H1 (cell line): Measurements from ENCODE around the gene DMAC2L. TPM values are rescaled to one million over a fixed set of nuclear protein-coding genes. Genes with fewer than 3 reads are reported as not detected.

Experiments used
- CTCF ChIA-PET: fragments of 300-600 bp; sonication (Branson Sonifier 250); formaldehyde crosslinking; loops from one replicate; lab custom pipeline; 2021; ENCODE audit not compliant: partially characterized antibody; lab: Charles Lee
- POLR2A ChIA-PET: fragments of 300-600 bp; sonication (Branson Sonifier 250); formaldehyde crosslinking; loops from one replicate; lab custom pipeline; 2021; ENCODE audit warnings: inconsistent platforms; ENCODE audit not compliant: partially characterized antibody; lab: Charles Lee
- DNase-seq, 2 experiments: peaks; one replicate each; pipeline versions ENCODE4 v3.0.0 to v3.0.0-alpha.2; 2010 to 2022; ENCODE audit warnings: low spot score in 2 of 2, low read depth in 1 of 2, mixed read lengths in 1 of 2
- FAIRE-seq: peaks from 2 replicates; lab custom pipeline; 2011; peaks lifted over from hg19 to GRCh38; lab: Jason Lieb, UNC
- H2AFZ ChIP-seq: 2 replicates; pipeline ENCODE4 v1.8.1; 2012; ENCODE audit warnings: low read length, inconsistent platforms
- H2AK5ac ChIP-seq: 2 replicates; pipeline ENCODE4 v1.6.1; 2013; ENCODE audit warnings: low read depth, low read length
- H2BK120ac ChIP-seq: replicated peaks from 2 replicates; pipeline ENCODE3; 2013; ENCODE audit warnings: low read depth, low read length, inconsistent platforms
- H2BK12ac ChIP-seq: 2 replicates; pipeline ENCODE4 v1.6.1; 2013; ENCODE audit warnings: low read depth, low read length
- H2BK15ac ChIP-seq: 2 replicates; pipeline ENCODE4 v1.6.1; 2013; ENCODE audit warnings: low read length
- H2BK20ac ChIP-seq: 2 replicates; pipeline ENCODE4 v1.6.1; 2013; ENCODE audit warnings: low read length
- H2BK5ac ChIP-seq: 2 replicates; pipeline ENCODE4 v1.6.1; 2013; ENCODE audit warnings: low read depth, low read length
- H3K14ac ChIP-seq: 2 replicates; pipeline ENCODE4 v1.6.1; 2013; ENCODE audit warnings: inconsistent platforms; ENCODE audit not compliant: insufficient read length
- H3K18ac ChIP-seq: 2 replicates; pipeline ENCODE4 v1.6.1; 2013; ENCODE audit warnings: low read length; ENCODE audit errors: extremely low read depth
- H3K23ac ChIP-seq: 2 replicates; pipeline ENCODE4 v1.6.1; 2013; ENCODE audit warnings: inconsistent platforms; ENCODE audit not compliant: insufficient read length
- H3K23me2 ChIP-seq: 2 replicates; pipeline ENCODE4 v1.6.1; 2013; ENCODE audit warnings: low read depth, low read length
- H3K27ac ChIP-seq: 2 replicates; pipeline ENCODE4 v1.6.1; 2011; ENCODE audit warnings: low read depth, low read length, inconsistent platforms
- H3K27me3 ChIP-seq, 4 experiments: replicated peaks in 1 of 4; 1 replicate in 1 of 4; 2 replicates in 3 of 4; pipeline versions ENCODE4 v1.6.1 to v1.8.1; 2011 to 2013; ENCODE audit warnings: low read length in 3 of 4, mild to moderate bottlenecking in 3 of 4, inconsistent platforms in 2 of 4, mixed read lengths in 2 of 4, moderate library complexity in 1 of 4; ENCODE audit not compliant: control insufficient read depth in 3 of 4, insufficient read depth in 3 of 4; ENCODE audit errors: extremely low read depth in 1 of 4
- H3K36me3 ChIP-seq, 4 experiments: 2 replicates each; pipeline versions ENCODE4 v1.6.1 to v1.8.1; 2011 to 2013; ENCODE audit warnings: mild to moderate bottlenecking in 4 of 4, low read length in 3 of 4, moderate library complexity in 2 of 4, control low read depth in 1 of 4, inconsistent platforms in 1 of 4; ENCODE audit not compliant: insufficient read depth in 4 of 4, control insufficient read depth in 2 of 4
- H3K4ac ChIP-seq: replicated peaks from 2 replicates; pipeline ENCODE3; 2013; ENCODE audit warnings: low read length, low read depth, mixed read lengths, inconsistent platforms; ENCODE audit not compliant: insufficient read length
- H3K4me1 ChIP-seq, 4 experiments: replicated peaks in 1 of 4; 1 replicate in 1 of 4; 2 replicates in 3 of 4; pipeline versions ENCODE4 v1.6.1 to v1.8.1; 2011 to 2013; ENCODE audit warnings: low read length in 3 of 4, inconsistent platforms in 2 of 4, mixed read lengths in 1 of 4; ENCODE audit not compliant: insufficient read depth in 4 of 4, control insufficient read depth in 3 of 4
- H3K4me2 ChIP-seq, 2 experiments: 2 replicates each; pipeline versions ENCODE4 v1.6.1 to v1.8.1; 2011 to 2013; ENCODE audit warnings: low read depth in 2 of 2, low read length in 2 of 2, control low read depth in 1 of 2, inconsistent platforms in 1 of 2, mild to moderate bottlenecking in 1 of 2; ENCODE audit not compliant: insufficient read depth in 1 of 2
- H3K4me3 ChIP-seq, 4 experiments: fragments of 200-600, 300-600 bp in 1 of 4; sonication (generic), shearing (Covaris generic), sonication (Bioruptor Twin) in 1 of 4; 2 replicates each; pipeline versions ENCODE4 v1.5.1 to v1.8.1; 2011 to 2016; ENCODE audit warnings: low read length in 4 of 4, low read depth in 3 of 4, control low read depth in 2 of 4, inconsistent platforms in 2 of 4, mild to moderate bottlenecking in 2 of 4, mixed read lengths in 1 of 4, moderate library complexity in 1 of 4; ENCODE audit not compliant: insufficient read depth in 2 of 4; ENCODE audit errors: extremely low read depth in 1 of 4
- H3K56ac ChIP-seq: replicated peaks from 2 replicates; pipeline ENCODE3; 2013; ENCODE audit warnings: low read depth, mild to moderate bottlenecking, mixed read lengths, low read length, inconsistent platforms; ENCODE audit not compliant: insufficient read length
- H3K79me1 ChIP-seq: 2 replicates; pipeline ENCODE4 v1.6.1; 2013; ENCODE audit warnings: low read depth, low read length, control low read depth
- H3K79me2 ChIP-seq, 2 experiments: 2 replicates each; pipeline versions ENCODE4 v1.6.1 to v1.8.1; 2012 to 2013; ENCODE audit warnings: low read length in 2 of 2, mild to moderate bottlenecking in 2 of 2, inconsistent platforms in 1 of 2; ENCODE audit not compliant: insufficient read depth in 2 of 2, control insufficient read depth in 1 of 2
- H3K9ac ChIP-seq, 4 experiments: replicated peaks in 1 of 4; 1 replicate in 1 of 4; 2 replicates in 3 of 4; pipeline versions ENCODE4 v1.6.1 to v1.8.1; 2011 to 2013; ENCODE audit warnings: low read depth in 3 of 4, low read length in 3 of 4, control low read depth in 2 of 4, mild to moderate bottlenecking in 2 of 4, moderate library complexity in 2 of 4, inconsistent platforms in 1 of 4; ENCODE audit errors: extremely low read depth in 1 of 4
- H3K9me3 ChIP-seq, 2 experiments: 2 replicates each; pipeline versions ENCODE4 v1.6.1 to v1.8.1; 2012 to 2013; ENCODE audit warnings: mild to moderate bottlenecking in 2 of 2, moderate library complexity in 2 of 2, control low read depth in 1 of 2, inconsistent platforms in 1 of 2, low read depth in 1 of 2, low read length in 1 of 2, mixed read lengths in 1 of 2; ENCODE audit not compliant: insufficient read depth in 2 of 2
- H4K20me1 ChIP-seq, 2 experiments: replicated peaks in 1 of 2; 2 replicates each; pipeline versions ENCODE3 to v1.8.1; 2011 to 2013; ENCODE audit warnings: inconsistent platforms in 2 of 2, low read length in 2 of 2, mild to moderate bottlenecking in 1 of 2; ENCODE audit not compliant: insufficient read depth in 2 of 2, control insufficient read depth in 1 of 2
- H4K5ac ChIP-seq: 2 replicates; pipeline ENCODE4 v1.6.1; 2013; ENCODE audit warnings: low read length, low read depth, mixed read lengths, inconsistent platforms; ENCODE audit not compliant: insufficient read length
- H4K8ac ChIP-seq: 2 replicates; pipeline ENCODE4 v1.8.0; 2013; ENCODE audit warnings: mild to moderate bottlenecking, moderate library complexity, low read length, inconsistent platforms; ENCODE audit not compliant: insufficient read depth; ENCODE audit errors: extremely low read depth
- H4K91ac ChIP-seq: replicated peaks from 2 replicates; pipeline ENCODE3; 2013; ENCODE audit warnings: low read length, mixed read lengths, inconsistent platforms; ENCODE audit not compliant: insufficient read length
- ASH2L ChIP-seq: fragments of 200-600, 300-600 bp; sonication (generic); IDR thresholded peaks from one replicate; pipeline ENCODE4 v1.7.1; 2017; ENCODE audit warnings: low read length
- EZH2 ChIP-seq: fragments of 200-600 bp; sonication (generic); IDR thresholded peaks from 2 replicates; pipeline ENCODE4 v1.7.1; 2012; ENCODE audit warnings: low read depth, mild to moderate bottlenecking, moderate library complexity, low read length, inconsistent platforms; ENCODE audit not compliant: severe bottlenecking
- FOSL1 ChIP-seq: IDR thresholded peaks from 2 replicates; pipeline ENCODE4 v1.6.1; 2011; ENCODE audit warnings: mild to moderate bottlenecking, low read depth, low read length, moderate library complexity; ENCODE audit not compliant: insufficient read depth
- GABPA ChIP-seq: IDR thresholded peaks from 2 replicates; pipeline ENCODE4 v1.6.1; 2011; ENCODE audit warnings: mild to moderate bottlenecking, low read length, moderate library complexity, borderline replicate concordance; ENCODE audit not compliant: insufficient read depth
- KDM1A ChIP-seq: fragments of 200-600, 300-600 bp; sonication (generic); IDR thresholded peaks from 2 replicates; pipeline ENCODE4 v1.7.1; 2016; ENCODE audit warnings: mild to moderate bottlenecking, low read length, borderline replicate concordance
- RNF2 ChIP-seq: fragments of 200-900, 300-1000 bp; sonication (generic); IDR thresholded peaks from 2 replicates; pipeline ENCODE4 v1.7.1; 2016; ENCODE audit warnings: borderline replicate concordance, low read depth, mild to moderate bottlenecking, antibody characterized with exemption, low read length; ENCODE audit not compliant: poor library complexity, severe bottlenecking; ENCODE audit errors: missing control alignments
- SAP30 ChIP-seq: fragments of 300-600 bp; sonication (generic); IDR thresholded peaks from 2 replicates; pipeline ENCODE4 v1.7.1; 2012; ENCODE audit warnings: low read length, moderate library complexity, mild to moderate bottlenecking, inconsistent platforms; ENCODE audit not compliant: insufficient read depth, insufficient replicate concordance
- SIX5 ChIP-seq: IDR thresholded peaks from 2 replicates; pipeline ENCODE4 v1.6.1; 2011; ENCODE audit warnings: mild to moderate bottlenecking, low read depth, low read length
- WGBS, 2 experiments: shearing (Covaris generic) in 1 of 2; methylation state at CpG; one replicate each; pipeline versions ENCODE4 v1.1.6 to v1.1.7; 2013 to 2015; ENCODE audit warnings: low lambda C conversion rate in 2 of 2, mixed read lengths in 2 of 2, inconsistent platforms in 1 of 2, low coverage in 1 of 2, missing lambda C conversion rate in 1 of 2; ENCODE audit not compliant: insufficient replicate concordance in 2 of 2, insufficient coverage in 1 of 2, insufficient read length in 1 of 2; ENCODE audit errors: extremely low coverage in 1 of 2, missing lambda C conversion rate in 1 of 2; 5-methylcytosine and 5-hydroxymethylcytosine counted together
- polyA plus RNA-seq, 7 experiments: library from polyadenylated mRNA; depleted of rRNA in 3 of 7; stranded (reverse) in 5 of 7; unstranded in 2 of 7; fragments of >200 nt in 5 of 7; fragments of 200-250 nt in 2 of 7; gene quantifications; 1 replicate in 5 of 7; 2 replicates in 1 of 7; 4 replicates in 1 of 7; pipeline versions ENCODE4 v1.2.1 to v1.2.3, GENCODE V29; 2011 to 2013; ENCODE audit warnings: missing spikeins in 2 of 7, mixed read lengths in 2 of 7
- total RNA-seq: library from RNA; stranded (reverse); fragmentation: NEBNext Ultra II Directional; extraction: Animal tissue kit (Norgen Biotek cat#: 25700); gene quantifications from 2 replicates; pipeline ENCODE4 v1.2.1, GENCODE V29; 2021
- TF ChIP-seq, protein P1 (sequence below): IDR thresholded peaks from 2 replicates; pipeline ENCODE4 v1.6.1; 2012; ENCODE audit warnings: low read length, inconsistent platforms

DMAC2L gene
- total and polyA plus RNA-seq, 2 of the 8 experiments (the other 6 are each of a cell fraction or from before 2014, with no cell fraction given): 20.3 to 28.9 TPM

GRCh38 chr14:50263321-50263720, 48.8 kb upstream of the DMAC2L start:
- TF ChIP-seq GABPA (no peak), RNF2 (no peak), SAP30 (no peak), SIX5 (no peak), EZH2 (no peak), FOSL1 (no peak), ASH2L (no peak), KDM1A (no peak)
- TF ChIP-seq, protein P1, sequence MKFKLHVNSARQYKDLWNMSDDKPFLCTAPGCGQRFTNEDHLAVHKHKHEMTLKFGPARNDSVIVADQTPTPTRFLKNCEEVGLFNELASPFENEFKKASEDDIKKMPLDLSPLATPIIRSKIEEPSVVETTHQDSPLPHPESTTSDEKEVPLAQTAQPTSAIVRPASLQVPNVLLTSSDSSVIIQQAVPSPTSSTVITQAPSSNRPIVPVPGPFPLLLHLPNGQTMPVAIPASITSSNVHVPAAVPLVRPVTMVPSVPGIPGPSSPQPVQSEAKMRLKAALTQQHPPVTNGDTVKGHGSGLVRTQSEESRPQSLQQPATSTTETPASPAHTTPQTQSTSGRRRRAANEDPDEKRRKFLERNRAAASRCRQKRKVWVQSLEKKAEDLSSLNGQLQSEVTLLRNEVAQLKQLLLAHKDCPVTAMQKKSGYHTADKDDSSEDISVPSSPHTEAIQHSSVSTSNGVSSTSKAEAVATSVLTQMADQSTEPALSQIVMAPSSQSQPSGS: no peak
- Histone ChIP-seq H4K91ac (no peak overlapping the region), H2AFZ (no peak overlapping the region), H3K36me3 (peaks cover 0 to 6% (median 4%) of the 10 kb centered on the region in 4 experiments; a peak in 5 of 8 replicates), H3K4me1 (no peaks in the 10 kb centered on the region), H2AK5ac (no peak overlapping the region), H2BK12ac (no peak overlapping the region), H3K18ac (no peak overlapping the region), H3K79me1 (no peaks in the 10 kb centered on the region), H2BK120ac (no peak overlapping the region), H2BK20ac (no peak overlapping the region), H3K79me2 (no peaks in the 10 kb centered on the region), H4K5ac (no peak overlapping the region), H3K14ac (no peak overlapping the region), H3K9ac (no peak overlapping the region), H4K20me1 (no peaks in the 10 kb centered on the region), H3K23ac (no peak overlapping the region), H4K8ac (no peak overlapping the region), H3K23me2 (no peaks in the 10 kb centered on the region), H2BK5ac (no peak overlapping the region), H3K27me3 (no peaks in the 10 kb centered on the region), H2BK15ac (no peak overlapping the region), H3K9me3 (no peaks in the 10 kb centered on the region), H3K4ac (no peak overlapping the region), H3K4me3 (no peak overlapping the region), H3K4me2 (no peak overlapping the region), H3K56ac (no peak overlapping the region), H3K27ac (no peak overlapping the region)
- FAIRE-seq (no peak), DNase-seq (no peak)
- CTCF ChIA-PET: interaction anchor here (0.5 kb wide), 1 partner anchor 46 kb away, joined by 3 read pairs; no protein-coding TSS in a partner anchor
- POLR2A ChIA-PET: no interaction called here
- 84% methylated on average over 4 of the region's 4 CpGs; no CpG with 5 or more reads in 1 of the 2 experiments for WGBS, 2 experiments
